Activated CD8-positive, alpha-beta memory T cell treated with anti-CD3 and anti-CD28 coated beads for 48 hours (primary cell): ENCODE data around the gene NUDT14.

Source experiments
- DNase-seq, 3 experiments: peaks; one replicate each; pipeline ENCODE4 v3.0.0-alpha.2; 2020; ENCODE audit warnings: low read depth in 2 of 3, low spot score in 2 of 3

Gene NUDT14

GRCh38 chr14:105199093-105199492, 18.0 kb upstream of the NUDT14 start:
- no peak for DNase-seq

GRCh38 chr14:105198588-105198987, 17.5 kb upstream of the NUDT14 start:
- DNase-seq, result no peak

- no peak for DNase-seq
Measured at GRCh38 chr14:105197211-105197641, 16.1 kb upstream of the NUDT14 start.

DNA sequence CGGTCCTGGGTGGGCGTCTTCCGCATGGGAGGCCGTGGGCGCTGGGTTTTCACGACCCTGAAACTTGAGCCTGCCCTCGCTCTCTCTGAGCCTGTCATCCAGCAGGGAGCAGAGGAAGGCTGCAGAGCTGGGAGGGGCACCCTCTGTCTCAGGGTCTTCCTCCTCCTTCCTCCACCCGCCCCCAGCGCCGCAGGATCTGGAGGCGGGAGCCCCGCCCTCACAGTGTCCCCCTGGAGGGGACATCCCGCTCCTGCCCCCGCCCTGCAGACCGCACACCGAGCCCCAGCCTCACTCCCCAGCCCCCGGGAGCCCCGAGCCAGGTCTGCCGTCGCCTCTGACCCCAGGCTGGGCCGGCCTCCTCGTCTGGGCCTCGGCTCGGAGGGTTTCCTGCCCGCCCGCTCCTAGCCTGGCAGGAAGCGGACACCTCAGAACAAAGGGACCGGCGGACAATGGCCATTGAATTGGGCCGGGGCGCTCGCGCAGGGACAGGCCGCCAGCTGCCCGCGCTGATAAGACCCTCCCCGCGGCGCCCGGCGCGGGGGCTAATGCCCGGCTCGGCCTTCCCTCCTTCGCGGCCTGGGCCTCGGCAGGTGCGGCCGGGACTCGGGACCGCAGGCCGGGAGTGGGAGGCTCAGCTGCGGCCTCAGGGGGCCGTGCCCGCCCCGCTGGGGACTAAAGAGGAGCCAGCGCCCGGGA, 15.3 kb upstream of the NUDT14 start:
- DNase-seq, result no peak

GRCh38 chr14:105195522-105196264, 14.6 kb upstream of the NUDT14 start:
- DNase-seq, result no peak

DNA sequence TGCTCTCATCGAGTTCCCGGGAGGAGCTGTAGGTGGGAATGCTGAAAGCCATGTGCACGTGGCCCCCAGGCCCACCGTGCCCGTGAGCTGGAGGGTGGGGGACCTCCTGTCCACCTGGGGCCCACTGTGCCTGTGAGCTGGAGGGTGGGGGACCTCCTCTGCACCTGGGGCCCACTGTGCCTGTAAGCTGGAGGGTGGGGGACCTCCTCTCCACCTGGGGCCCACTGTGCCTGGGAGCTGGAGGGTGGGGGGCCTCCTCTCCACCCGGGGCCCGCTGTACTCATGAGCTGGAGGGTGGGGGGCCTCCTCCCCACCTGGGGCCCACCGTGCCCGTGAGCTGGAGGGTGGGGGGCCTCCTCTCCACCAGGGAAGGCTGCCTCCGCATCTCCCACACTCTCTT, 13.9 kb upstream of the NUDT14 start:
- no peak for DNase-seq

- DNase-seq, result no peak
Measured at GRCh38 chr14:105193916-105194782, 13.0 kb upstream of the NUDT14 start.

- no peak for DNase-seq
Measured at GRCh38 chr14:105192866-105193731, 12.0 kb upstream of the NUDT14 start.

DNA sequence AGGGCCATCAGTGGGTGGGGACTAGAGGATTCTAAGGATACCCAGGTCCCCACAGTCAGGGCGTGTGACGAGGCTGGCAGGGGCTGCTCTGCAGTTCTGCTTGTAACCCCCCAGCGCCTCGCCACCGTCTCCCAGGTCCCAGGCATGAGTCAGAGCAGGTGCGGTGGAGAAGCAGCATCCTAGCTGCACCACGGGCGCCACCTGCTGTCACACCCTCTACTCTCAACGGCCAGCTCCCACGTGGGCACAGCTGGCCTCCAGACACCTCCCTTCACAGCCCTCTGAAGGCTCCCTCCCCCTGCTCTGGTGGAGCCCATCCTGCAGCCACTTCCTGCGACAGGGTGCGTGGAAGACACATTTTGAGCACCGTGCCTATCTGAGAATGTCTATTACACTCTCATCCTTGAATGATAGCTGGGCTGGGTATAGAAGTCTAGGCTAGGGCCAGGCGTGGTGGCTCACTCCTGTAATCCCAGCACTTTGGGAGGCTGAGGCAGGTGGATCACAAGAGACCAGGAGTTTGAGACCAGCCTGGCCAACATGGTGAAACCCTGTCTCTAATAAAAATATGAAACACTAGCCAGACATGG, 6.9 kb upstream of the NUDT14 start:
- DNase-seq, result no peak

GRCh38 chr14:105187116-105187515, 6.0 kb upstream of the NUDT14 start:
- no peak for DNase-seq

- DNase-seq, result no peak
Measured at GRCh38 chr14:105185973-105186372, 4.9 kb upstream of the NUDT14 start.

DNA sequence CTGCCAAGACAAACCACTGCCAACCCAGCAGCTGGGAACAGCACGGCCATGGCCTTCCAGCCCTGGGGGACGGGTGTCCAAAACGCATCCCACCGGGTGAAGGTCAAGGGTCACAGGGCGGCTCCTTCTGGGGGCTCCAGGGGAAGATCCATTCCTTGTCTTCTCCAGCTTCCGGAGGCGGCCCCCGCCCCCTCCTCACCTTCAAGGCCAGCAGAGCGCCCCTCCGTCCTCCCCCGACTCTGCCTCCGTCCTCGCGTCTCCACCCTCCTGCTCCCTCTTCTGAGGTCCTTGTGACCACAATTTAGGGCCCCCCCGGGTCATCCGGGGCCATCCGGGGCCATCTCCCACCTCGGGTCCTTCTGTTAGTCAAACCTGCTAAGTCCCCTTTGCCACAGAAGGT, 3.9 kb upstream of the NUDT14 start:
- DNase-seq, result no peak

DNA sequence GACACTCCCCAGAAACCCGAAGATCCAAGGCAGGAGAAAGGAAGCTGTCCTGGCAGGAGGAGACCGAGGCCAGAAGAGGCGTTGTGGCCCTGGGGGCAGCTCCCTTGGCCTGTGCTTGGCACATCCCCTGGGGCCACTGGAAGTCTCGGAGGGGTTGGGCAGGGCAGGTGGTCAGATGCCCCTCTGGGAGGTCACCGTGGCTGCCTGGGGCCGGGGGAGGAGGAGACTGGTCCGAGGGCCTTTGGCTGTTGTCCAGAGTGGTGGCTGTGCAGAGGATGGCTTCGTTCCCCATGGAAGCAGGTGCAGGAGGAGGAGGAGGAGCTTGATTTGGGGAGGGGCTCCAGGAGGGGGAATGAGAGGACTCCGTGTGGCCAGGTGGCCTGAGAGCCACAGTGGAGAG, 3.3 kb upstream of the NUDT14 start:
- no peak for DNase-seq

DNA sequence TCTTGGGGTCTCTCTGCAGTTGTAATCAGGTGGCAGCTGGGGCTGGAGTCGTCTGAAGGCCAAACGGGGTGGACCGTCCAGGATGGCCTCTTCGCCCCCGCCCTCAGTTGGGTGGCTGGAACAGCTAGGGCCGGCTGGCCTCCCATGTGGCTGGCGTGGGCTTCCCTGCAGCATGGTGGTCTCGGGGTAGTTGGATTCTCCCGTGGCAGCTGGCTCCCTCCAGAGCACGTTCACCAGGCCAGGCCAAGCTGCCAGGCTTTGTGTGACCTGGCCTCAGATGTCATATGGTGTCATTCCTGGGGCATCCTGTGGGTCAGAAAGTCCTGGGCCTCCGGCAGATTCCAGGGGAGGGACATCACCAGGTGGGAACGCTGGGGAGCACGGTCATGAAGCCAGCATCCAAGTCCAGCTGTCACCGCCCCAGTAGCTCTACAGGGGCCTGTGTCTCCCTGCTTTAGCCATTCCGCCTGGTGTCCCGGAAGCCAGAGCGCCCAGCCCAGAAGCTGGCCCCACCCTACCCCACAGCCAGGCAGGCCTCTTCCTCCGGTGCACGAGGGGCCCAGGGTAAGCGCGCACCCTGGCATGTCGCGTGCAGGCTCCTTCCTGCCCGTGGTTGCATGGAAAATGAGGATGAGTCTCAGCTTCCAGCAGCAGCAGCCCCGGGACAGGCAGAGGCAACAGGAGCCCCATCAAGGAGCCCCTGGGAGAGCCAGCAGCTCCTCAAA, 1.3 kb upstream of the NUDT14 start:
- DNase-seq, result no peak

DNA sequence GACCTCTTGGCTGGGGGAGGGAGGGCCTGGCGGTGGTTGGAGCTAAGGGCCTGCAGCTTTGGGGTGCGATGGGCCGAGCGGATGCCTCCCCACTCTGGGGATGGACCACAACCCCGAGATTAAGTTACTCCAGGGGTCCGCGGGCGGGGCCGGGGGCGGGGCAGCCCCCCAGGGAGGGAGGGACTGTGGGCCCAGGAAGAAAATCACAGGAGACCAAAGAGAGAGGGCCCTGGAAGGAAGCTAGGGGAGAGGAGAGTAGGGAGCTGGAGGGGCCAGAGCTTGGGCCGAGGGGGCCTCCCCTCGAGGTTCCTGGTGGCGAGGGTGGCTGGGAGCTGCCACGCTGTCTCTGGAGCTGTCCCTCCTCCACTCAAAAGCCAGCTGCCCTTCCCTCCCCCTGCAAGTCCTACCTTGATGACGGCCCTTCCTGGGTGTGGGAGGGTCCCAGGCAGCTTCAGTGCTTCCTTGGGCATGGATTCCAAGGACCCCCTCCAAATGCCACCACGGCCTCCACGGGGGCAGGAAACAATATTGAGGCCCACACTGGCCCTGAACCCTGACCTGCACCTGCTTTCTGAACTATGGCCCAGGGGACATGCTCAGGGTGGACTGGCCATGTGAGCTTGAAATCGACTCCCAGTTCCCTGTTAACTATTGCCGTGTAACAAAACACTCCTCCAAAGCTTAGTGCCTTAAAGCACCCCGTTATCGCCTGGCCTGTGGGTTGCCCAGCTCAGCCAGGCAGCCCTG, 610 bp upstream of the NUDT14 start:
- no peak for DNase-seq

- DNase-seq, result no peak
Measured at GRCh38 chr14:105179191-105179590, 1.9 kb downstream of the NUDT14 start.

DNA sequence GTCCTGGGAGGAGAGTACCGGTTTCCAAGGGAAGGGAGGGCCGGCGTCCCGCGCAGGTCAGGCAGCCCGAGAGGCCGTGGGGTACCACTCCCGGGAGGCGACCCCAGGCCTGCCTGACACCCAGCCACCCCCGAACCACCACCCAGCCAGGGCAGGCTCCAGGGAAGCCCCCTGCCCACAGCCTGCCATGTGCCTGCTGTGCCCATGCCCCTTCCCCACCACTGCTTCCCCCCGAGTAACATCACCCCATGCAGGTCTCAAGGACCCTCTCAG, 2.3 kb downstream of the NUDT14 start:
- no peak for DNase-seq

- DNase-seq, result no peak
Measured at GRCh38 chr14:105178069-105178867, 2.8 kb downstream of the NUDT14 start.

DNA sequence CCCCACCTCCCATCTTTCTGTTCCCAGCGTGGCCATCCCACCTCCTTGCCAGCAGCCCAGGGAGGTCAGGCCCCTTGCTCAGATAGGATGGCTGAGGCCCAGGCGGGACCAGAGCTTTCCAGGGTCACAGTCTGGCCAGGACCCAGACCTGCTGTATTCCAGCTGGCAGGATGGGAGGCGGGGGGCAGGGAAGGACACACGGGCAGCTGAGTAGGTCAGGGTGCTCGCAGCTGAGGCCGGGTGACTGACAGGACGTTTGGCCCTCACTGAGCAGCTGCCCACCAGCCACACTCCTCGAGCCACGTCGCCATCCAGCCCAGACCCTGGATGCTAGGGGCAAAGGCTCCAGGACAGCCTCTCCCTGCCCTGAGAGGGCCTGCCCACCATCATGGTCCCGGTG, 4.0 kb downstream of the NUDT14 start:
- DNase-seq, result no peak
